Measurements from ENCODE around the gene DIP2A.

The DIP2A gene

GRCh38 chr21:46618738-46619379 lies 160.2 kb downstream of the DIP2A start:
- no peak for DNase-seq

Measured in nucleus accumbens (tissue), 56 donors.